Loucy (cell line): ENCODE results near the gene FHDC1.

ENCODE experiments used
- H2AFZ ChIP-seq: fragments of 200-600 bp; sonication (generic); 2 replicates; pipeline ENCODE4 v1.6.0; 2016; ENCODE audit warnings: antibody characterized with exemption, mild to moderate bottlenecking, low read length, moderate library complexity
- H3F3A ChIP-seq: fragments of 200-600 bp; 2 replicates; pipeline ENCODE4 v1.6.0; 2016; ENCODE audit warnings: antibody characterized with exemption, low read depth, mild to moderate bottlenecking
- H3K27me3 ChIP-seq: fragments of 200-600 bp; sonication (generic); 2 replicates; pipeline ENCODE4 v1.6.1; 2014; ENCODE audit warnings: low read length, mild to moderate bottlenecking; ENCODE audit not compliant: insufficient read depth, poor library complexity, severe bottlenecking
- H3K36me3 ChIP-seq: fragments of 200-600 bp; sonication (generic); 2 replicates; pipeline ENCODE4 v1.6.1; 2016; ENCODE audit warnings: low read length; ENCODE audit not compliant: insufficient read depth
- H3K4me1 ChIP-seq: fragments of 200-600 bp; sonication (generic); 2 replicates; pipeline ENCODE4 v1.5.1; 2014; ENCODE audit warnings: low read length, mild to moderate bottlenecking; ENCODE audit not compliant: insufficient read depth, poor library complexity, severe bottlenecking
- H3K4me2 ChIP-seq: fragments of 200-600 bp; sonication (generic); 2 replicates; pipeline ENCODE4 v1.6.0; 2014; ENCODE audit warnings: antibody characterized with exemption, low read length, low read depth, mild to moderate bottlenecking; ENCODE audit not compliant: poor library complexity, severe bottlenecking
- H3K4me3 ChIP-seq: fragments of 200-600 bp; sonication (generic); 2 replicates; pipeline ENCODE4 v1.5.1; 2014; ENCODE audit warnings: low read length, mild to moderate bottlenecking, mixed read lengths; ENCODE audit not compliant: poor library complexity, severe bottlenecking
- H3K79me2 ChIP-seq: fragments of 200-600 bp; sonication (generic); 2 replicates; pipeline ENCODE4 v1.6.1; 2014; ENCODE audit warnings: low read length; ENCODE audit not compliant: insufficient read depth
- H3K9ac ChIP-seq: fragments of 200-600 bp; sonication (generic); 2 replicates; pipeline ENCODE4 v1.6.0; 2014; ENCODE audit warnings: mild to moderate bottlenecking, low read depth, low read length, moderate library complexity; ENCODE audit not compliant: poor library complexity, severe bottlenecking
- H3K9me2 ChIP-seq: fragments of 200-600 bp; sonication (generic); replicated peaks from 2 replicates; pipeline ENCODE4 v1.6.1; 2016; ENCODE audit warnings: low read depth, low read length, mixed read lengths
- H3K9me3 ChIP-seq: fragments of 200-600 bp; sonication (generic); 2 replicates; pipeline ENCODE4 v1.6.1; 2014; ENCODE audit warnings: mild to moderate bottlenecking, antibody characterized with exemption, low read length, low read depth; ENCODE audit not compliant: insufficient read depth
- H4K20me1 ChIP-seq: fragments of 200-600 bp; sonication (generic); 2 replicates; pipeline ENCODE4 v1.6.0; 2014; ENCODE audit warnings: antibody characterized with exemption, low read length, mild to moderate bottlenecking; ENCODE audit not compliant: insufficient read depth, poor library complexity, severe bottlenecking
- CTCF ChIP-seq: fragments of 200-600 bp; sonication (generic); conservative IDR thresholded peaks from 2 replicates; pipeline ENCODE4 v1.5.1; 2014; ENCODE audit warnings: mild to moderate bottlenecking, antibody characterized with exemption, low read length
- EZH2phosphoT487 ChIP-seq: fragments of 200-600 bp; IDR thresholded peaks from 2 replicates; pipeline ENCODE4 v1.6.1; 2018; ENCODE audit warnings: antibody characterized with exemption, mild to moderate bottlenecking, moderate library complexity, borderline replicate concordance

FHDC1 gene

DNA sequence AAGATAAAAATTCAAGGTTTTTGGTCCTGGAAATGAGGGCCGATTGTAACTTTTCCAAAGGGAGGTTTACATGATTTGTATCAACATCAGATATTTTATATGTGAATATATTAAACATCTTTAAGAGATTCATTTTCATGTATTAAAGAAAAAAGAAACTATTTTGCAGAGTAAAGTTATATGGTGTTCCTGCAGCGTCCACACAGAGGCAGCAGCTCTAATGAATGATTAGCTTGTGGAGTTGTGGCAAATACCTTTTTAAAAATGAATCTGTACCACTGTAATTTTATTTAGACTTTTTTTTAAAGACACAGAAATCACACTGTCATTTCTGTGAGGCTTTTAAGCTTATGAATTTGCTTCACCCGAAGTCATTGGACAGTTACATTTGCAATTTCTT is 25.6 kb upstream of the FHDC1 start:
- Histone ChIP-seq H3F3A (no peaks in the 10 kb centered on the region), H4K20me1 (no peaks in the 10 kb centered on the region), H3K27me3 (no peaks in the 10 kb centered on the region)

GRCh38 chr4:152917543-152918395 is 18.4 kb upstream of the FHDC1 start:
- Histone ChIP-seq H3K9me3 (peaks cover 11% of the 10 kb centered on the region), H3K4me3 (no peak overlapping the region), H3K27me3 (no peaks in the 10 kb centered on the region), H3K4me1 (no peaks in the 10 kb centered on the region), H3K9me2 (no peaks in the 10 kb centered on the region), H3K79me2 (no peaks in the 10 kb centered on the region), H2AFZ (no peak overlapping the region), H3K9ac (no peak overlapping the region), H3F3A (no peaks in the 10 kb centered on the region), H4K20me1 (no peaks in the 10 kb centered on the region), H3K4me2 (no peak overlapping the region), H3K36me3 (no peaks in the 10 kb centered on the region)
- no peak for TF ChIP-seq EZH2phosphoT487

More for the DNA sequence above, 25.6 kb upstream of the FHDC1 start:
- Histone ChIP-seq H3K4me1 (no peaks in the 10 kb centered on the region), H3K4me3 (no peak overlapping the region), H3K9ac (no peak overlapping the region), H3K79me2 (no peaks in the 10 kb centered on the region), H2AFZ (no peak overlapping the region), H3K9me3 (no peaks in the 10 kb centered on the region), H3K36me3 (peaks cover 10% of the 10 kb centered on the region; the same call in 1 of the 2 replicates), H3K4me2 (no peak overlapping the region), H3K9me2 (no peaks in the 10 kb centered on the region)
- TF ChIP-seq CTCF (peak; percentile 42), EZH2phosphoT487 (no peak)

DNA sequence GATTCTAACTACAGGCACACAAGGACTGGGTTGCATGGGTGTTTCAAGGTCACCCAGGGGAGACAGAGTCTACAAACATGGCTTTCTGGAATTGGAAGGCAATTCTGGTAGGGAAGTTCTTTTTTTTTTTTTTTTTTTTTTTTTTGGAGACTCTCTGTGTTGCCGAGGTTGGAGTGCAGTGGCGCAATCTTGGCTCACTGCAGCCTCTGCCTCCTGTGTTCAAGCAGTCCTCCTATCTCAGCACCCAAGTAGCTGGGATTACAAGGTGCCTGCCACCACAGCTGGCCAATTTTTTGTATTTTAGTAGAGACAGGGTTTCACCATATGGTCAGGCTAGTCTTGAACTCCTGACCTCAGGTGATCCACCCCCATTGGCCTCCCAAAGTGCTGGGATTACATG is 16.3 kb upstream of the FHDC1 start:
- Histone ChIP-seq H3F3A (no peaks in the 10 kb centered on the region), H2AFZ (no peak overlapping the region), H3K79me2 (no peaks in the 10 kb centered on the region), H3K4me1 (no peaks in the 10 kb centered on the region), H3K4me3 (no peak overlapping the region), H3K9ac (no peak overlapping the region), H3K9me3 (peaks cover 11% of the 10 kb centered on the region), H3K9me2 (no peaks in the 10 kb centered on the region), H4K20me1 (no peaks in the 10 kb centered on the region), H3K27me3 (no peaks in the 10 kb centered on the region), H3K36me3 (no peaks in the 10 kb centered on the region), H3K4me2 (no peak overlapping the region)
- TF ChIP-seq EZH2phosphoT487, result no peak
- TF ChIP-seq CTCF, result no peak

- Histone ChIP-seq H3K9ac (no peak overlapping the region), H3K9me3 (peaks cover 11% of the 10 kb centered on the region), H3K4me1 (no peaks in the 10 kb centered on the region), H3K4me2 (no peak overlapping the region), H3K27me3 (no peaks in the 10 kb centered on the region), H3K79me2 (no peaks in the 10 kb centered on the region), H3K4me3 (no peak overlapping the region), H3K36me3 (no peaks in the 10 kb centered on the region), H3K9me2 (no peaks in the 10 kb centered on the region), H2AFZ (no peak overlapping the region), H4K20me1 (no peaks in the 10 kb centered on the region), H3F3A (no peaks in the 10 kb centered on the region)
- TF ChIP-seq CTCF (no peak), EZH2phosphoT487 (no peak)
Measured at GRCh38 chr4:152920768-152921167, 15.4 kb upstream of the FHDC1 start.
